GM13977 (cell line): ENCODE measurements around the gene NCAPG2.
"Not testable (repeated sequence)": the region's sequence is repeated elsewhere in the genome, so short reads cannot be mapped to it uniquely, and the experiment has no call there.

Experiments
- DNase-seq: peaks from one replicate; pipeline ENCODE4 v3.0.0; 2012; ENCODE audit warnings: low spot score
- in situ Hi-C: fragments of 300-500 bp; cut with MboI; formaldehyde crosslinking; loops from one replicate; pipeline ENCODE4 v1.12.0; 2022; ENCODE audit warnings: low sequenced_read_pairs, low pct_unique_long_range_greater_than_20kb, mixed read lengths, inconsistent platforms; ENCODE audit not compliant: unreplicated experiment
- TF ChIP-seq, protein P1 (sequence below): IDR thresholded peaks from 2 replicates; pipeline ENCODE4 v1.5.1; 2012; ENCODE audit warnings: mild to moderate bottlenecking, control low read depth; ENCODE audit not compliant: insufficient read depth; ENCODE audit errors: extremely low read depth, missing control alignments

NCAPG2 gene

DNA sequence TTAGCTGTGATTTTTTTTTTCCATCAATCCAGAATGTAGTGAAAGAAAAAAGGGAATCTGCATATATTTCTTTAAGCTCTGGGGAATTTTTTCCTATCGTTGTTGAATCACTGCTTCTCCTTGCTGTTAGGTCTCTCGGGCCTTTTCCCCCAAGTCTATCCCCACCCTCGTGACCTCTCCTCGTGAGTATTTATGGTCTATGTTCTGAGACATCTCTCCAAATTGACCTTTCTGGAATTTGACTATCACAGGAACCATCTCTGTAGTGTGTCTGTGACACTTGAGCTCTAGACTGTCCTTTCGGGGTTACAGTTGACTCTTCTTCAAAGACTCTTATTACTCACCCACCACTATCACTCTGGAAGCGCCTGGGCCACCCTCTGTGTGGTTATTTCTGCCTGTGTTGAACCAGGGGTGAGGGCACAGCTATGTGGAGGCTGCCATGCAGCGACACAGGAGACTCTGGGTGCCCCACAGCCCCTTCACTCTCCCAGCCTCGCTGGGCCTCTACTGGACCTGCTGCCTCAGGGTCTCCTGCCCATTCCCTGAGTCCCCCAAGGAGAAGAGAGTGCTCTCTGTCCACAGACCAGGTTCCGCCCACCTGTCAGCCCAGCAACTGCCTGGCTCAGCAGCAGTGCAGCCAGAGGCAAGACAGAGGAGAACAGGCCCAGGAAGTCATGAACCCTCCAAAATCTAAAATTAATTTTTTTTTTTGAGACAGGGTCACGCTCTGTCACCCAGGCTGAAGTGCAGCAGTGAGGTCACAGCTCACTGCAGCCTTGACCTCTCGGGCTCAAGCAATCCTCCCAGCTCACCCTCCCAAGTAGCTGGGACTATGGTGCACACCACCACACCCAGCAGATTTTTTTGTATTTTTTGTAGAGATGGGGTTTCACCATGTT lies 71.3 kb downstream of the NCAPG2 start:
- no peak for DNase-seq
- in situ Hi-C loops: no loop called here
- TF ChIP-seq, protein P1, sequence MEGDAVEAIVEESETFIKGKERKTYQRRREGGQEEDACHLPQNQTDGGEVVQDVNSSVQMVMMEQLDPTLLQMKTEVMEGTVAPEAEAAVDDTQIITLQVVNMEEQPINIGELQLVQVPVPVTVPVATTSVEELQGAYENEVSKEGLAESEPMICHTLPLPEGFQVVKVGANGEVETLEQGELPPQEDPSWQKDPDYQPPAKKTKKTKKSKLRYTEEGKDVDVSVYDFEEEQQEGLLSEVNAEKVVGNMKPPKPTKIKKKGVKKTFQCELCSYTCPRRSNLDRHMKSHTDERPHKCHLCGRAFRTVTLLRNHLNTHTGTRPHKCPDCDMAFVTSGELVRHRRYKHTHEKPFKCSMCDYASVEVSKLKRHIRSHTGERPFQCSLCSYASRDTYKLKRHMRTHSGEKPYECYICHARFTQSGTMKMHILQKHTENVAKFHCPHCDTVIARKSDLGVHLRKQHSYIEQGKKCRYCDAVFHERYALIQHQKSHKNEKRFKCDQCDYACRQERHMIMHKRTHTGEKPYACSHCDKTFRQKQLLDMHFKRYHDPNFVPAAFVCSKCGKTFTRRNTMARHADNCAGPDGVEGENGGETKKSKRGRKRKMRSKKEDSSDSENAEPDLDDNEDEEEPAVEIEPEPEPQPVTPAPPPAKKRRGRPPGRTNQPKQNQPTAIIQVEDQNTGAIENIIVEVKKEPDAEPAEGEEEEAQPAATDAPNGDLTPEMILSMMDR: no peak

DNA sequence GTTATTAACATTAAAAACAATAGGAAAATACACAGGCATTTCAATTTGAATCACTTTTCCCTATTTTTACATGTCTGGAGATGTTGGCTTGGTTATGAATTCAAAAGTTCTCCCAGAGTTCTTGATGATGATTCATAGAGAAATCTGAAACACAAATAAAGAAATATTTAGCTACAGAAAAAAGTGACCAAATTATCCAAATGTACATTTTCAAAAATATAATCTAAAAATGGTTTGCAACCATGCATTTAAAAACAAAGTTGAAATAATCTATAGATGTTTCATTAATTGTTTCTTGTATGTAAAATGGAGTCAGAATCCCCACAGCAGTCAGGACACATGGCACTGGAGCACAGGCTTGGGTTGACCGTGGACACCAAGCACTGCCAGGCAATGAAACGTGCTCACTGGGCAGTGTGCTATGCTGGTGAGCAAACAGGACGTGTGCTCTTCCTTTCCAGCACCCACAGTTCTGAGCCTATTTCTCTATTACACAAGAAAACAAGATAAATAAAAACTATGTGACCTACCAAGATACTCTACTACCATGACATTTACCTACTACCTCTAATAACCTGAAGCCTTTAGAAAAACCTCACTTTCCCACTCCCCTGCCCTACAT lies 72.9 kb downstream of the NCAPG2 start:
- TF ChIP-seq, protein P1: no peak
- DNase-seq: no peak
- in situ Hi-C loops: no loop called here

DNA sequence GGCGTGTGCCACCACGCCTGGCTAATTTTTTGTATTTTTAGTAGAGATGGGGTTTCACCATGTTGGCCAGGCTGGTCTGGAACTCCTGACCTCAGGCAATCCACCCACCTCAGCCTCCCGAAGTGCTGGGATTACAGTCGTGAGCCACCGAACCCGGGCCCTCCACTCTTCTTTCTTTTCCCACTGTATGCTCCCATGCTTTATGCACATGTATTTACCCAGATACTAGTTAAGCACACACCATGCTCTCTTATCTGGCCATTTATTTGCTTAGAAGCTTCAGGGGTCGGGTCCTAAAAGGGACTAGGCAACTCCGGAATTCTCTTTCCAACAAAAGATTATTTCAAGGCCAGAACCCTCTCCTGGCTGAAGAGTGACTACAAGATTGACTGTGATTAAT lies 78.3 kb downstream of the NCAPG2 start:
- DNase-seq, in situ Hi-C loops: not testable (repeated sequence)

DNA sequence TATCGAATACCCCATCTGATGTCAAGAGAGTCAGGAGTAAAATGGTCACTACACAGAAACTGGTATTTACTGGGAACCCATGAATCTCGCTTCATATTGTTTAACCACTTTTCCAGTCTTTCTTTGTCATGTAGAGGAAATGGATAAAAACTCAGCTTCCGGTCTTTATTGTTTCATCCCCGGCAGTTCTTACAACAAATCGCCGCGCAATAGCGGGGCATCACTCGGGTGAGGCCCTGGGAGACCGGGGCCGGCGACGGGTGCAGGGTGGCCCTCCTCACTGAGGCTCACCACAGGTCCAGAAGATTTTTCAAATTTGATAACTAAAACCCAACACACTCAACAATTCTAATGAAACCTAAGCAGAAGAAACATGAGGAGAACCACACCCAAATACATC lies 81.4 kb downstream of the NCAPG2 start:
- TF ChIP-seq, protein P1: no peak
- DNase-seq: no peak
- in situ Hi-C loops: no loop called here

DNA sequence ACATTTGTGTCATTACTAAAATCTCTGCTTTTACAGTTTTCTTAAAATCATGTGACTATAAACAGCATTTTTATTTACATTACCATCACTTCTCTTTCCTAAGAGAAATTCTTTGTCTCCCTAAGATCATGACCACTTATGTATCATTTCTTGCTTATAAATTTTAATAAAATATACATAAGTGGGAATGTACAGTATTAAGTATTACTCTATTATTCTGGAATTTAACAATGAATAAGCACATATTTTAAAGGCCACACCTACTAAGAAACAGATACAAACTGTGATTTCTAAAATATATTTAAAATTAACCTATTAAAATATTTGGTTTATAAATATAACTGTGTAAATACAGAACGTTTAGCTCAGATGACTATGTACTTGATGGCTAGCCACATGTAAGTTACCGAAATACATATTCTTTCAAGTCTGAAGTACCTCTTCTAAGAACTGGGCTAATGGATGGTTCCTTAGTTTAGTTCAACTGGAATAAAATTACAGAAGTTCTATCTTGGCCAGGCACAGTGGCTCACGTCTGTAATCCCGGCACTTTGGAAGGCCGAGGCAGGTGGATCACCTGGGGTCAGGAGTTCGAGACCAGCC lies 83.7 kb downstream of the NCAPG2 start:
- no peak for DNase-seq
- in situ Hi-C loops: no loop called here
- TF ChIP-seq, protein P1: no peak

DNA sequence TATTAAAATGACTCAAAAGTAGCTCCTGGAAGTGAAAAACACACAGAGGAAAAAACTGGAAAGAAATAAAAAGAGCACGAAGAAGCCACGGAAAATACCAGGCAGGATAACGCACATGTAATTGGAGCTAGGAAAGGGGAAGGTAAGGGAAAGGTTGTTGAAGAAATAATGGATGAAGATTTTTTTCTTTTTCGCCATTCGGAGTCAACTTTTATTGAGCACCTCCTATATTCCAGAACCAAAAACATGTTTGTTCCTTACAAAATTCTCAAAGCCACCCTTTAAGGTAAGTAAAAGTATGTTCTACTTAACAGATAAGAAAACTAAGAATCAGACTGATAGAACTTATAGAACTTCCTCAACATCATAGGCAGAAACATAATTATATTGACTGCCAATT lies 84.2 kb downstream of the NCAPG2 start:
- TF ChIP-seq, protein P1: no peak
- no peak for DNase-seq
- in situ Hi-C loops: no loop called here

DNA sequence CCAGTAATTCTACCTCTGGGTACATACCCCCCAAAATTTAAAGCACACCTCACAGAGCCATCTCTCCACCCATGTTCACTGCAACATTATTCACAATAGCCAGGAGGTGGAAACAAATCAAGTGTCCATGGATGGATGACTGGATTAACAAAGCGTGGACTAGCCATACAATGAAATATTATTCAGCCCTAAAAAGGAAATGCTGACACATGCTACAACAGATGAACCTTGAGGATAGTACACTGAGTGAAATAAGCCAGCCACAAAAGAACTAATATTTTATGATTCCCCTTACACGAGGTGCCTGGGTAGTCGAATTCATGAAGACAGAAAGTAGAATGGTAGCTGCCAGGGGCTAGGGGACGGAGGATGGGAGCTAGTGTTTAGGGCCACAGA lies 85.9 kb downstream of the NCAPG2 start:
- in situ Hi-C loops: no loop called here

More for the DNA sequence above, 85.9 kb downstream of the NCAPG2 start:
- TF ChIP-seq, protein P1: no peak
- no peak for DNase-seq
